HTERT RPE-1 (cell line): ENCODE data around the gene TMEM19.
"Not testable (repeated sequence)": the region's sequence is repeated elsewhere in the genome, so short reads cannot be mapped to it uniquely, and the experiment has no call there.

Experiments
- in situ Hi-C: fragments of 300-500 bp; cut with MboI; formaldehyde crosslinking; loops from 4 replicates; pipeline ENCODE4 v1.14.3; 2020; ENCODE audit warnings: low sequenced_read_pairs

TMEM19 gene

DNA sequence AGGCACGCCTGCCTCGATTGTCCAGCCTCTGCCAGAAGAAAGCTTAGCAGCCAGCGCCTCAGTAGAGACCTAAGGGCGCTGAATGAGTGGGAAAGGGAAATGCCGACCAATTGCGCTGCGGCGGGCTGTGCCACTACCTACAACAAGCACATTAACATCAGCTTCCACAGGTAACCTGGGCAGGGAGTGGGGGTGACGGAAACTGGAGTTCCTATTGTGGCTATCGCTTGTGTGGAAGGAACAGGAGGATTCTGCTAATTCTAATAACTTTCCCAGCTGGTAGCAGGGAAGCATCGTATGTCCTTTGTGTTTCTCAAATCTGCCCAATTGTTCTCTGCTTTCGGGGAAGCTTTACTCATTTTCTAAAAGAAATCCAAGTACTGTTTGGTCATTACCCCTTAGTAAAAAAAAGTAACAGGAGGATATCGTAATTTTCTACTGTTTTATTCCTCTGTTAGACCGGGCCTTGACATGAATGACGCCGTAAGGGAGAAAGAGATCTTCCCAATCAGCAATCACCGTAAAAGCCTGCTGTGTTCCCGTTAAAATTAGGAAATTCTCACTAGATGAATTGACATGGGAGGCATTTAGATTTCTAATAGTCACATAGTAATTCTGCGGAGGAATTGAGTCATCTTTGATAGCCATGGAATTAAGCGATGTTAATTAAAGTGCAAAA lies 21.3 kb upstream of the TMEM19 start:
- in situ Hi-C loops: no loop called here

DNA sequence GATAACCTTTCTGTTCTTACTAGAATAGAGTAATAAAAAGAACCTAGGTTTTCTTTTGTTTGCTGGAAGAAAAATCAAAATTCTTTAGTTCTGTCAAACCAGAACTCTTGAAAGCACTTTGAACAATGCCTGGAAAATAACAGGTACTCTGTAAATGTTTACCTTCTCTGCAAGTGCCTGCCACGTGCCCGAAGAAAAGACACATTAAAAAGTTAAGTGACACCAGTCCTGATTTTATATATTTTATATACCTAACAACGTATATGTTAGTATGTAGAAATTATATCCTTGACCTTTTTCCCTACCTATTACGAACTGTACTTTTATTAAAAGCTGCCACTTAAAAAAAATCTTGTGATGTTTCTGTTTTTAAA lies 20.8 kb upstream of the TMEM19 start:
- in situ Hi-C loops: no loop called here

DNA sequence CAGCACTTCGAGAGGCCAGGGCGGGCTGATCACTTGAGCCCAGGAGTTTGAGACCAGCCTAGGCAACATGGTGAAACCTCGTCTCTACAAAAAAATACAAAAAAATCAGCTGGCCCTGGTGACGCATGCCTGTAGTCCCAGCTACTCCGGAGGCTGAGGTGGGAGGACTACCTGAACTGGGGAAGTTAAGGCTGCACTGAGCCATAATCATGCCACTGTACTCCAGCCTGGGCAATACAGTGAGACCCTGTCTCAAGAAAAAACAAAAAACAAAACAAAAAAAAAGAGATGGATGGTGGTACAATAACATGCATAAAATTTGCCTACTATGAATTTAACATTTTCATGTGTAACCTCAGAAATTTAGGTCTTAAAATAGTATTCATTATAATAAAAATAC lies 19.6 kb upstream of the TMEM19 start:
- in situ Hi-C loops: no loop called here

DNA sequence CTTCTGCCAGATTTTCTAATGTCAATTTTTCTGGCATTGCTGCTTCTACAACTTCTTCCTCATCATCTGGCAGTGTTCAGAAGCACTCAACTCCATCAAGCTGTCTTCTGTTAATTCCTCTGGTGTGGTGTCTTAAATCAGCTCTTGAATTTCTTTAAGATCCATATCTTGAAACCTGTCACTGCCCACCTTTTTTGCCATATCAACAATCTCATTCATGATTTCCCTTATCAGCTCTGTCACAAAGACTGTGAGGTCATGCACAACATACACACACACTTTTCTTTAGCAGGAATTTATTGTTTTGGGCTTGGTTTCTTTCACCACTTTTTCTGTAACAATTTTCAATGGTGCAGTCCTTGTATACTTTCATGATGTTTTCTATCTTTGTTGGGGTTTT lies 14.6 kb upstream of the TMEM19 start:
- in situ Hi-C loops: no loop called here

DNA sequence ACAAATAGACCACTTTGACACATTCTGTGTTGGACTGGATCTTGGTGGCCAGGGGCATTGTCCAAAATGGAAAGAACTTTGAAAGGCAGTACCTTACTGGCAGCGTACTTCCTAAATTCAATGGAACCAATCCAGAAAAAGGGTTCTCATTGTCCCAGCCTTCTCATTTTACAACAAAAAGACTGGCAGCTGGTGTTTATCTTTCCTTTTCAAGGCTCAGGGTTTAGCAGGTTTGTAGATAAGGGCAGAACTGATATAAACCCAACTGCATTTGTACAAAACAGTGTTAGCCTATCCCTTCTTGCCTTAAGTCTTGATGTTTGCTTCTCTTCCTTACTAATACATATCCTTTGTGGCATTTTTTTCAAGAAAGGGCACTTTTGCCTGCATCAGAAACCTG lies 14.1 kb upstream of the TMEM19 start:
- in situ Hi-C loops: no loop called here

DNA sequence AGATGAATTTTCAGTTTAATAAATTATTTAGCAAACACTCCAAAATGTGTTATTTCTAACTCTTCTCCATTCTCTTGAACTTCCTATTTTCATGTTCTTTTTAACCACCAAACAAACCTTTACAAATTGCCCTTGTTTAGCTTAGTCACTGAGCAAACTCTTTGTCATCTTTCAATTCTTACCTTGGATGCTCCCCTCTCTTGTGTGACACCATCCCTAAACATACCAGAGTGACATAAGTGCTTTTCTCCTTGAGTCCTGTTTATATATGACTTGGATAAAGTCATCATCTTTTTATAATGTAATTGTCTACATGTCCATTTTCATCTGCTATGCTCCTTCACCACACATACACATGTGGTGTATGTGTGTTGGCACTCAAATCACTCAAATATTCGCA lies 3.4 kb upstream of the TMEM19 start:
- in situ Hi-C loops: no loop called here

DNA sequence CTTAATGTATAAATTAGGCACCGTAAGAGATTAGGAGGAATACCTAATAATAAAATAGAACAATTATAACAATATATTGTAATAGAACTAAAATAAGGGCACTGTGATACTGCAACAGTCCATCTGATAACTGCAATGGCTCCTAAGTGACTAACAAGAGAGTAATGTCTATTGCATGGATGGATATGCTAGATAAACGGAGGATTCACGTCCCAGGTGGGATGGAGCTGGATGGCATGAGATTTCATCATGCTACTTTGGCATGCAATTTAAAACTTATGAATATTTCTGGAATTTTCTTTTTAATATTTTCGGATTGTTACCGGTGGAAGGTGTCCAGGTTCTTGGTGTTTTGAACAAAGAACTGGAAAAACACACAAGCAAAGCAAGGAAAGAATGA lies 2.2 kb upstream of the TMEM19 start:
- in situ Hi-C loops: no loop called here

DNA sequence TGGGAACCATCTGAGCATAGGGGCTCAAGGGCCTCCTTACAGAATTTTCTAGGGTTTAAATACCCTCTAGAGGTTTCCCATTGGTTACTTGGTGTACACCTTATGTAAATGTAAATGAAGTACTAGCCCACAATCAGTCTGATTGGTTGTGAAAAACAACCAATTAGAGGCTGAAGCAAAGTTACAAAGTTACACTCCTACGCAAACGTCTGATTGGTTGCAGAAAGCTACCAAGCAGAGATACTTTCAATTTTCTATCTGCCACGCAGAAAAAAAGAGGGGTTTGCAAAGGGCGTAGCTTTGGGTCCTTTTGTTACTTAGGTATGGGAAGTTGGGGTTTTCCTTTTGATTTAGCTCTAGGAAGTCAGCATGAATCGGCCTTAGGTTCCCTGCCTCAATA lies 1.8 kb upstream of the TMEM19 start:
- in situ Hi-C loops: no loop called here

DNA sequence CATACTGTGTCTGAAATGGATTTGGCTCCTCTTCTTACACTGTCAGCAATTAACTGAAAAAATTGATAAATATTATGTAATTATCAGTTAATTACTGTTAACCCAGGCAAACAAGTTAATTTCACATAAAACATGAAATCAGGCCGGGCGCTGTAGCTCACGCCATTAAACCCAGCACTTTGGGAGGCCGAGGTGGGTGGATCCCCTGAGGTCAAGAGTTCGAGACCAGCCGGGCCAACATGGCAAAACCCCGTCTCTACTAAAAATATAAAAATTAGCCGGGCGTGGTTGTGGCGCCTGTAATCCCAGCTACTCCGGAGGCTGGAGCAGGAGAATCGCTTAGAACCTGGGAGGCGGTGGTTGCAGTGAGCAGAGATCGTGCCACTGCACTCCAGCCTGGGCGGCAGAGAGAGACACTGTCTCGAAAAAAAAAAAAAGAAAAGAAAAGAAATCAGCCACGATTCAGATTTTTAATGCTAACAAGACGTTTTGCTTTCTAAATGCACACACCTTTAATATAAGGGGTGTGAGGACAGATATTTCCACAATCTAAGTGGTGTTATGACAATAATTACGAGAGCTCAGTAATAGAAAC lies 473 bp upstream of the TMEM19 start:
- in situ Hi-C loops: no loop called here

DNA sequence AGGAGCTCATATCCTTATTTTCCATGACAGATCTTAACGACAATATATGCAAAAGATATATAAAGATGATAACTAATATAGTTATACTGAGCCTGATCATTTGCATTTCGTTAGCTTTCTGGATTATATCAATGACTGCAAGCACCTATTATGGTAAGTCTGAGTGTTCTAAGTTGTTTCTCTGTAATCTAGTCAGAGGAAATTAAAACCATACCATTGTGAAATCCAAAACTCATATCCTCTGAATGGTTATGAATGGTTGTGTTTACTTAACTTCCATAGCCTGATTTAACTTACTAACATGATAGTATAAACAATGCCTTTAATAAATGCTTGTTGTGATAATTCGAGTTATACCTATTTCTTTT lies 760 bp downstream of the TMEM19 start:
- in situ Hi-C loops: no loop called here

DNA sequence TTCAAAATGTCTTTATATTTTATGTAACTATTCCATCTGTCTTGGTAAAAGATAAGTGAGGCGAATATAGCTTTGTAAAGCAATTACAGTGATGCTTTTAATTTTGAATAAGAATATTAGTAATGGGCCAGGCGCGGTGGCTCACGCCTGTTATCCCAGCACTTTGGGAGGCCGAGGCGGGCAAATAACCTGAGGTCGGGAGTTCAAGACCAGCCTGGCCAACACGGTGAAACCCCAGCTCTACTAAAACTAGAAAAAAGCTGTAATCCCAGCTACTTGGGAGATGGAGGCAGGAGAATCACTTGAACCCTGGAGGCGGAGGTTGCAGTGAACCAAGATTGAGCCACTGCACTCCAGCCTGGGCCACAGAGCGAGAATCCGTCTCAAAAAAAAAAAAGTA lies 1.3 kb downstream of the TMEM19 start:
- in situ Hi-C loops: not testable (repeated sequence)

DNA sequence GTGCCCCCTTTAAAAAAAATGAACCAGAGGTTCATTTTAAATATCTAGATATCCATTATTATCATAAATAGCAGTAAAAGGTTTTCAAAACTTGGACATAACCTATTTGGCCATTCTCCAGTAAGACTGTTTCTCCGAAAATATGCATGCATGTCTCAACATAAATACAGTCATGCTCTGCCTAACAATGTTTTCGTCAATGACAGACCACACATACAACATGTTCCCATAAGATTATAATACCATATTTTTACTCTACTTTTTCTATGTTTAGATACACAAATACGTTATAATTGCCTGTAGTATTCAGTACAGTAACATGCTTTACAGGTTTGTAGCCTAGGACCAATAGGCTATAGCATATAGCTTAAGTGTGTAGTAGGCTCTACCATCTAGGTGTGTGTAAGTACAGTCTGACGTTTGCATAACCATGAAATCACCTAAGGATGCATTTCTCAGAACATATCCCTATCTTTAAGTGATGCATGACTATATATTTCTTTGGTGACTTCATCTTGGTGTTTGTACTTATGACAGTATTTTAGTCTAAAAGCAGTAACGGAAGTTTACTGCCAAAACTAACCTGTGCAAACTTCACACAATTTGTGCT lies 3.2 kb downstream of the TMEM19 start:
- in situ Hi-C loops: no loop called here

DNA sequence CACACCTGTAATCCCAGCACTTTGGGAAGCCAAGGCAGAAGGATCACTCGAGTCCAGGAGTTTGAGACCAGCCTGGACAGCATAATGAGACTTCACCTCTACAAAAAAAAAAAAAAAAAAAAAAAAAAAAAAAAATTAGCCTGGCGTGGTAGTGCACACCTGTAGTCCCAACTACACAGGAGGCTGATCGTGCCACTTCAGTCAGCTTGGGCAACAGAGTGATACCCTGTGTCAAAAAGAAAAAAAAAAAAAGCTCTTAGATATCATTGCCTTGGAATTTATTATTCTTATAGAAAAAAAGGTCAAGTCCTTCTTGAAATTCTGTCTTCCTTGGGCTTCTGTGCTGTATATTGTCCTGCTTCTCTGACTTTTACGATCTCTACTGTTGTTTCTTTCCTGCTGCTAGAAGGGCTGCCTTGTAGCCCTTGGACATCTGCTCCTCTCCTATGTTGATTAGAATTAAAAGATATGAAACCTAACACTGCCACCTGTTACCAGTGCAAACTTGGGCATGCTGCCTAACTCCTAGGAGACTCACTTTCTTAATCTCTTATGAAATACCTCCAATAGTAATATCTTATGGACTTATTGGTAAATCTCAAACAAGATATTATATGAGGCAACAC lies 5.7 kb downstream of the TMEM19 start:
- in situ Hi-C loops: no loop called here

DNA sequence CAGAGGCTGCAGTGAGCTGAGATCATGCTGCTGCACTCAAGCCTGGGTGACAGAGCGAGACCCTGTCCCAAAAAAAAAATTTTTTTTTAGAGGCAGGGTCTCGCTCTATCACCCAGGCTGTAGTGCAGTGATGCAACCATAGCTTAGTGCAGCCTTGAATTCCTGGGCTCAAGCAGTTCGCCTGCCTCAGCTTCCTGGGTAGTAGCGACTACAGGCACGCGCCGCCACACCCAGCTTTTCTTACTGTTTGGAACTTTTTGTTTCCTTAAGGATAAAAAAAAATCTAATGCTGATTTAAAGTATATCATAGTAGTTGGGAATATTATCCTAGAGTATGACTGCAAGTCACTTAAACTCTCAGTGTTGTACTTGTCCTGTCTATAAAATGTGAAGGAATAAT lies 7.2 kb downstream of the TMEM19 start:
- in situ Hi-C loops: no loop called here

DNA sequence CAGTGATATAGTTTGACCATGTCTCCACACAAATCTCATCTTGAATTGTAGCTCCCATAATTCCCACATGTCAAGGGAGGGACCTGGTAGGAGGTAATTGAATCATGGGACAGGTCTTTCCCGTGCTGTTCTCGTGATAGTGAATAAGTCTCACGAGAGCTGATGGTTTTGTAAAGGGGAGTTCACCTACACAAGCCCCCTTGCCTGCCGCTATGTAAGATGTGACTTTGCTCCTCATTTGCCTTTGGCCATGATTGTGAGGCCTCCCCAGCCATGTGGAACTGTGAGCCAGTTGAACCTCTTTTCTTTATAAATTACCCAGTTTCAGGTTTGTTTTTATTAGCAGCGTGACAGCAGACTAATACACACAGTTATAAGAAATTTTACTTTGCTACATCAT lies 7.8 kb downstream of the TMEM19 start:
- in situ Hi-C loops: not testable (repeated sequence)

DNA sequence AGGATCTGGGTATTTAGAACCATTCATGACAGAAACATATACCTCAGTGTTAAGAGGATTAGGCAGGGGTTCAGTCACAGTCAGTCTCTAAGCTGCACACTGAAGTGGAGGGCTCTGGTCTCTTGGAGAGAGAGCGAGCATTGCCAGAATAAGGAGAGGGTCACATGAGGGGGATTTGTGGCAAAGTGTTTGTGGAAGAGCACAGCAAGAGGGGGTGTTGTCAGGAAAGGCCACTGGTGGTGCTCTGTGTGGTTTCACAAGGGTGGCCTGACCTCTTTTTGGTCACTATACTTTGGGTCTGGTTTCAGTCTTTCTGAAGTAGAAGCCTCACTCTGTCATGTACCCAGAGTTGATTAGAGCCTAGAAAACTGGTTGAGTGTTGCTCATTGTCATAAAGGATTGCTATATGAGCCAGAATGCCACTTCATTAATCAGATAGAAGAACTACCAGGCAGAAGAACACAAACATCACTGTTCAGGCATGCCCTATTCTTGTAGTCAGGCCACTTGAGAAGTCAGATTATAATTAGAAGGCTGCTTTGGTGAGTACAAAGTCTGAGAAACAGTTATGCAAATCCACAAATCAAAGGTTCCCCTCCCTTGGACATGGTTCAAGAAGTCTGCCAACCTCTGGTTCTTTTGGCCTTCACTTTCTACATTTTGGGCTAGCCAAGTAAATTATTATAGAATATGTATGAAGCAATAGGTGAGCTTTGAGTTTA lies 8.4 kb downstream of the TMEM19 start:
- in situ Hi-C loops: no loop called here

DNA sequence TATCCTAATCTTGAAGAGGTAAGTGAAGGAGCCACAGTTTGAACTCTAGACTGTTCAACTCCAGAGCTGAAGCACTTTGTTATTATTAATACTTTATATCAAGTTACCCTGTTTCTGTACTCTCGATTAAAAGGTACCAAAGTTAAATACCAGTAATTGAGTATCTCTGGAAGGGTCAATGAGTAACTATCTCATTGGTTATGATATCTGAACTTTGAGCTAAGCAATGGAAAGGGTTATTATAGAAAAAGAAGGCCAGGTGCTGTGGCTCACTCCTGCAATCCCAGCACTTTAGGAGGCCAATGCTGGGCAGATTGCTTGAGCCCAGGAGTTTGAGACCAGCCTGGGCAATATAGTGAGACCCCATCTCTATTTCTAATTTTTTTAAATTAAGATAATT lies 9.9 kb downstream of the TMEM19 start:
- in situ Hi-C loops: no loop called here

DNA sequence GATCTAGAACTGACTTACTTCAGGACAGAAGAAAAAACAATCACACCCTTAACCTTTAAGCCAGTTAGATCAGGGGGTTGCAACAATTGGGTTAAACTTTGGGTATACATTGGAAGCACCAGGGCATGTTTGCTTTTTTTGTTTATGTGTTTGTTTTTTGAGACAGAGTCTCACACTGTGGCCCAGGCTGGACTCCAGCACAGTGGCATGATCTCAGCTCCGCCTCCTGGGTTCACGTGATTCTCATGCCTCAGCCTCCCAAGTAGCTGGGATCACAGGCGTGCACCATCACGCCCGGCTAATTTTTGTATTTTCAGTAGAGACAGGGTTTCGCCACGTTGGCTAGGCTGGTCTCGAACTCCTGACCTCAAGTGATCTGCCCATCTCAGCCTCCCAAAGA lies 16.3 kb downstream of the TMEM19 start:
- in situ Hi-C loops: not testable (repeated sequence)

DNA sequence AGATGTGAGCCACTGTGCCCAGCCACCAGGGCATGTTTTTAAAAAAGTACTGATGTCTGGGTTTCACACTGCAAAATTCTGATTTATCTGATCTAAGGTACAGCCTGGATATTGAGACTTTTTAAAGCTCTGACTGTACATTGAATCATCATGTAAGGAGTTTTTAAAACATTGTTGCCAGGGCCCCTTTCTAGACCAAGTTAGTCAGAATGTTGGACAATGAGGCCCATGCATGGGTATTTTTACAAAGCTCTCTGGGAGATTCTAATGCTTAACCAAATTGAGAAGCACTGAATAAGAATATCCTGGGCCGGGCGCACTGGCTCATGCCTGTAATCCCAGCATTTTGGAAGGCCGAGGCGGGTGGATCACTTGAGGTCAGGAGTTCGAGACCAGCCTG lies 16.7 kb downstream of the TMEM19 start:
- in situ Hi-C loops: no loop called here

DNA sequence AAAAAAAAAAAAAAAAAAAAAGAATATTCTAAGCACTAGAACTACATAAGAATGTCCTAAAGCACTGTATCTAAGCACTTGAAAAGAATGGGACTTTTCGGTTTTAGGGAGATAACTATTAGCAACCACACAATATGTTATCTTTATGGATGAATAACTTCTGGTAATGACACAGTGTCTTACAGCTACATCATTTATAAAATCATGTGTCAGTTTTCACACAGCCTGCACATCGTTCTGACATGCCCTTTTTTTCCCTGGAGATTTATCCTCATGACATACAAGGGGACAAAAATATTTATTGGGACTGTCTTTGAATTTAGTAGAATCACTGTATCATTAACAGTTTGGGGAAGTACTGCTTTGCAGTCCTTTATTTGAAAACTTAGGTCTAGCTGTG lies 17.3 kb downstream of the TMEM19 start:
- in situ Hi-C loops: no loop called here

DNA sequence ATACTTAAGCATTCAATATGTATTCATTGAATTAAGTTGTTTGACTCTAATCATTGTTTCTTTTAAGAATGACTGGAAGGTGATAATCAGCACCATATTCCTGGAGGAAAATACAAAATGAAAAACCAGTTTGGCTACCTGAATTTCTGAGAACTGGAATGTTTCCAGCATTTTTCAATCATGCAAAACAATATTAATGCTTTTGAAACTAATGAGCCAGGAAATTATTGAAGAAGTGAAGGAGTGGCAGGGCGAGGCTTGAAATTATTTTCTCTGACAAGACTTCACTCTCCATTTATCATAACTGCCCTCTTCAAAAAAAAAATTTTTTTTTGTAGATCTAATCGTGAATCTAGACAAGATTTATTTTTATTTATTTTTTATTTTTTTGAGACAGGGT lies 19.0 kb downstream of the TMEM19 start:
- in situ Hi-C loops: no loop called here

DNA sequence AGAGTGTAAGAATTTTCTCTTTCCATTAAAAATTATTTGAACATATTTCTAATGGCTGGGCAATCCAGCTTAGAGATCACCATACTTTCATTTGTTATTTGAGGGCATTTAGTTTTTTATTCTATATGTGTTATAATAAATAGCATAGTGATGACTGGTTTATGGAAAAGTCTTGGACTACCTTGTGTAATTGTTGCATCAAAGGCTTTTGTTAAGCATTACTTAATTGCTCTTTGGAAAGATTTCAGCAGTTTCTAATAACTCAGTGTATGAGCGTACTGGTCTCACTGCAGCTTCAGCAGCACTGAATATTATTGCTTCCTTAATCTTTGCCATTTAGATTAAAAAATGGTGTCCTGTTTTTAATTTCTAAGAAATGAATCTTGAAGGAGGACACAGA lies 22.8 kb downstream of the TMEM19 start:
- in situ Hi-C loops: no loop called here
